ENCODE data around the gene HAO1.

HAO1 gene

DNA sequence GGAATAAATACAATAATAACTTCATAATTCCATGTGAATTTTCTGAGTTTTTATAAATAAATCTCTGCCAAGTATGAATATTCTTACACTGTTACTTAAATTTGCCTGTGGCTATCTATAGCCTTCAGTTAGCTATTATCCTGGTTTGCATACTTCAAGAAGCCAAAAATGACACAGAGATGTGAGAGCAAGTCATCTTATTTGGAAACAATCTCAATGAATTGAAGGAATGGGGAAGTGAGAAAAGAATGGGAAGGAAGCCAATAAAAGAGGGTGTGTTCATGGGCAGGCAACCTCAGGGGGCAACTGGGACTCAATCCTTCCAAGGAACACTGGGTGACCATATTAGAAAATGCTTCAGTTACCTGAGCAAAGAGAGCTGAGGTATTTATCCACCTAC is 9.9 kb downstream of the HAO1 start:
- TF ChIP-seq POLR2AphosphoS5 (IDR thresholded peaks at IDR 0.05; ENCODE audit: low read depth, low read length) (no peak), TAF1 (IDR thresholded peaks at IDR 0.05; ENCODE audit: borderline replicate concordance, insufficient read depth, low read length) (no peak), SIN3A (IDR thresholded peaks at IDR 0.05; ENCODE audit: borderline replicate concordance, insufficient read depth, low read length) (no peak), FOXP2 (optimal IDR thresholded peaks at IDR 0.05; ENCODE audit: borderline replicate concordance, extremely low read depth, extremely low read length, insufficient read depth) (no peak)
- TF ChIP-seq, protein P1, sequence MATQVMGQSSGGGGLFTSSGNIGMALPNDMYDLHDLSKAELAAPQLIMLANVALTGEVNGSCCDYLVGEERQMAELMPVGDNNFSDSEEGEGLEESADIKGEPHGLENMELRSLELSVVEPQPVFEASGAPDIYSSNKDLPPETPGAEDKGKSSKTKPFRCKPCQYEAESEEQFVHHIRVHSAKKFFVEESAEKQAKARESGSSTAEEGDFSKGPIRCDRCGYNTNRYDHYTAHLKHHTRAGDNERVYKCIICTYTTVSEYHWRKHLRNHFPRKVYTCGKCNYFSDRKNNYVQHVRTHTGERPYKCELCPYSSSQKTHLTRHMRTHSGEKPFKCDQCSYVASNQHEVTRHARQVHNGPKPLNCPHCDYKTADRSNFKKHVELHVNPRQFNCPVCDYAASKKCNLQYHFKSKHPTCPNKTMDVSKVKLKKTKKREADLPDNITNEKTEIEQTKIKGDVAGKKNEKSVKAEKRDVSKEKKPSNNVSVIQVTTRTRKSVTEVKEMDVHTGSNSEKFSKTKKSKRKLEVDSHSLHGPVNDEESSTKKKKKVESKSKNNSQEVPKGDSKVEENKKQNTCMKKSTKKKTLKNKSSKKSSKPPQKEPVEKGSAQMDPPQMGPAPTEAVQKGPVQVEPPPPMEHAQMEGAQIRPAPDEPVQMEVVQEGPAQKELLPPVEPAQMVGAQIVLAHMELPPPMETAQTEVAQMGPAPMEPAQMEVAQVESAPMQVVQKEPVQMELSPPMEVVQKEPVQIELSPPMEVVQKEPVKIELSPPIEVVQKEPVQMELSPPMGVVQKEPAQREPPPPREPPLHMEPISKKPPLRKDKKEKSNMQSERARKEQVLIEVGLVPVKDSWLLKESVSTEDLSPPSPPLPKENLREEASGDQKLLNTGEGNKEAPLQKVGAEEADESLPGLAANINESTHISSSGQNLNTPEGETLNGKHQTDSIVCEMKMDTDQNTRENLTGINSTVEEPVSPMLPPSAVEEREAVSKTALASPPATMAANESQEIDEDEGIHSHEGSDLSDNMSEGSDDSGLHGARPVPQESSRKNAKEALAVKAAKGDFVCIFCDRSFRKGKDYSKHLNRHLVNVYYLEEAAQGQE (IDR thresholded peaks at IDR 0.05; ENCODE audit: insufficient read depth in 1 of 2, low read depth in 2 of 2, low read length in 2 of 2) = no peak

DNA sequence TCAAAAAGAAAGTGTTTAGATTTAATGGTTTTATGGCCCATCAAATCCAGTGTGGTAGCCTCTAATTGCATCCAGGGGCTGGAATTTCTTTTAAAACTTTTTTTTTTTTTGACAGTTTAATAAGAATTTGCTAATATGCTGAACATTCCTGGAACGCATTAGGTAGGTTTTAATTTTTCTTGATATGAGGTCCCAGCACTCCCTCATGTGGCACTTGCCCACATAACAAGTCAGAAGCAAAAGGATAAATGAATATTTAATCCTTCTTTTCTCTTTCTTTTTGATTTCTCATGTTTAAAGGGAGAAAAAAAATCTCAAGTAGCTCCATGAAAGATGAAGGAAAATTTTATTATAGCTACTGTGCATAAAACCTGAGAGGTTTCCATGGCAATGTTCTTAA is 13.5 kb downstream of the HAO1 start:
- no peak for TF ChIP-seq POLR2AphosphoS5 (IDR thresholded peaks at IDR 0.05; ENCODE audit: low read depth, low read length)
- TF ChIP-seq, protein P1 (IDR thresholded peaks at IDR 0.05; ENCODE audit: insufficient read depth in 1 of 2, low read depth in 2 of 2, low read length in 2 of 2) = no peak
- TF ChIP-seq TAF1 (IDR thresholded peaks at IDR 0.05; ENCODE audit: borderline replicate concordance, insufficient read depth, low read length) = no peak
- TF ChIP-seq FOXP2 (optimal IDR thresholded peaks at IDR 0.05; ENCODE audit: borderline replicate concordance, extremely low read depth, extremely low read length, insufficient read depth) = no peak
- no peak for TF ChIP-seq SIN3A (IDR thresholded peaks at IDR 0.05; ENCODE audit: borderline replicate concordance, insufficient read depth, low read length)

DNA sequence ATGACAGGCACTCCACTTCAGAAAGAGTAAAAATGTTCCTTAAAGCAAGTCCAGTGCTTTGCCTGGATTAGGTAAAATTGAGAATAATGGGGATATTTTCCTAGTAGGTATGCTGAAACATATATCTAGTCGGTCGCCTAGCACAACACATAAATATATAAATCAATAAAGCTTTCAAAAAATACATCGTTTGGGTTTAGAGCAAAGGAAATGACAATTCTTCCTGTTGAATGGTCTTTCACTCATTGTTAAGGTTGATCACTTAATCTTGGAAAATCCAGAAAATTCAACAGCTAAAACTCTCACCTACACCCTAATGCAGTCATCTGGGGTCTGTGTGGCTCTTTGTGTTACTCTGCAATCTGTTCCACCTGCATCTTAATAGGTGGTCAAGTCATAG is 13.9 kb downstream of the HAO1 start:
- no peak for TF ChIP-seq FOXP2 (optimal IDR thresholded peaks at IDR 0.05; ENCODE audit: borderline replicate concordance, extremely low read depth, extremely low read length, insufficient read depth)
- TF ChIP-seq POLR2AphosphoS5 (IDR thresholded peaks at IDR 0.05; ENCODE audit: low read depth, low read length) = no peak
- TF ChIP-seq, protein P1 (IDR thresholded peaks at IDR 0.05; ENCODE audit: insufficient read depth in 1 of 2, low read depth in 2 of 2, low read length in 2 of 2) = no peak
- no peak for TF ChIP-seq TAF1 (IDR thresholded peaks at IDR 0.05; ENCODE audit: borderline replicate concordance, insufficient read depth, low read length)
- no peak for TF ChIP-seq SIN3A (IDR thresholded peaks at IDR 0.05; ENCODE audit: borderline replicate concordance, insufficient read depth, low read length)

DNA sequence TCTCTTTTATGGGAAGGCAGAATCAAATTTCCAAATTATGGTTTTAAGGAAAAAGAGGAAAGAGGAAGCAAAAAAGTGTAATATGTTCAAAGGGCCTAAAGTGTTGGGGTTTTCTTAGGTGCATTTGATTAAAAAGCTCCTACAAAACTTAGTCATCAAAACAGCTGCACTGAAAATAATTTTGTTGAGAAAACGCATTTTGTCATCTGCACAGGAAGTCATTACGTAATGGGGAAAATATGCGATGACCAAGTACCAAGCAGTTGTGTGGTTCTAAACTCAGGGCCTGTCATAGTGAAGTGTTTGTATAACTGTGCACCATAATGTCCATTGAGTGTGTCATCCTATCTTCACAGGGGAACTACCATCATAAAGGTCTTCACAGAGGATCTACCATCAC is 15.6 kb downstream of the HAO1 start:
- no peak for TF ChIP-seq TAF1 (IDR thresholded peaks at IDR 0.05; ENCODE audit: borderline replicate concordance, insufficient read depth, low read length)
- TF ChIP-seq POLR2AphosphoS5 (IDR thresholded peaks at IDR 0.05; ENCODE audit: low read depth, low read length) = no peak
- TF ChIP-seq SIN3A (IDR thresholded peaks at IDR 0.05; ENCODE audit: borderline replicate concordance, insufficient read depth, low read length) = no peak
- TF ChIP-seq, protein P1 (IDR thresholded peaks at IDR 0.05; ENCODE audit: insufficient read depth in 1 of 2, low read depth in 2 of 2, low read length in 2 of 2) = no peak
- TF ChIP-seq FOXP2 (optimal IDR thresholded peaks at IDR 0.05; ENCODE audit: borderline replicate concordance, extremely low read depth, extremely low read length, insufficient read depth) = no peak

DNA sequence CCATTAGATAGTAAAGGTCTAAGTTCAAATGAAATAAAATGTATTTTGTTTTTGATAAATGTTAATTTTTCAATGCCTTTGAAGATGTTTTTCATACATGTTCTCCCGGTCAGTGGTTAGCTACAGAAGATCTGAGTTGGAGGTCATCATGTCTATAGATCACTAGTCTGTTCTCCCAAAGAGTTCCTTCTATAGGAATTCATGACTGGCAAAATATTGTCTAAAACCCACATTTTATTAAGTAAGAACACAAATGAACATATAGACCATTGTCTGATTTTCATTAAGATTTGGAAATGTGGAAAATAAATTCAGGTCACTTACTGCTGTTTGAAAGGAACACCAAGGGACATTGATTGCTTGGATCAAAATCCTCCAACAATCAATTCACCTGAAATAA is 23.6 kb downstream of the HAO1 start:
- no peak for TF ChIP-seq FOXP2 (optimal IDR thresholded peaks at IDR 0.05; ENCODE audit: borderline replicate concordance, extremely low read depth, extremely low read length, insufficient read depth)
- TF ChIP-seq TAF1 (IDR thresholded peaks at IDR 0.05; ENCODE audit: borderline replicate concordance, insufficient read depth, low read length) = no peak
- TF ChIP-seq, protein P1 (IDR thresholded peaks at IDR 0.05; ENCODE audit: insufficient read depth in 1 of 2, low read depth in 2 of 2, low read length in 2 of 2) = no peak
- no peak for TF ChIP-seq SIN3A (IDR thresholded peaks at IDR 0.05; ENCODE audit: borderline replicate concordance, insufficient read depth, low read length)
- no peak for TF ChIP-seq POLR2AphosphoS5 (IDR thresholded peaks at IDR 0.05; ENCODE audit: low read depth, low read length)

Measured in PFSK-1 (cell line).